SKM-1 (cell line): ENCODE data around the gene CNGA4.

Experiments
- DNase-seq: peaks from one replicate; lab custom pipeline; 2025; ENCODE audit not compliant: unreplicated experiment; lab: John Stamatoyannopoulos, UW

CNGA4 gene, protein sequence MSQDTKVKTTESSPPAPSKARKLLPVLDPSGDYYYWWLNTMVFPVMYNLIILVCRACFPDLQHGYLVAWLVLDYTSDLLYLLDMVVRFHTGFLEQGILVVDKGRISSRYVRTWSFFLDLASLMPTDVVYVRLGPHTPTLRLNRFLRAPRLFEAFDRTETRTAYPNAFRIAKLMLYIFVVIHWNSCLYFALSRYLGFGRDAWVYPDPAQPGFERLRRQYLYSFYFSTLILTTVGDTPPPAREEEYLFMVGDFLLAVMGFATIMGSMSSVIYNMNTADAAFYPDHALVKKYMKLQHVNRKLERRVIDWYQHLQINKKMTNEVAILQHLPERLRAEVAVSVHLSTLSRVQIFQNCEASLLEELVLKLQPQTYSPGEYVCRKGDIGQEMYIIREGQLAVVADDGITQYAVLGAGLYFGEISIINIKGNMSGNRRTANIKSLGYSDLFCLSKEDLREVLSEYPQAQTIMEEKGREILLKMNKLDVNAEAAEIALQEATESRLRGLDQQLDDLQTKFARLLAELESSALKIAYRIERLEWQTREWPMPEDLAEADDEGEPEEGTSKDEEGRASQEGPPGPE

GRCh38 chr11:6238902-6239301 lies at the start of gene CNGA4:
Gene CNGA4, plus strand, starts transcription at chr11:6239089. Its CDS starts 118 bp downstream, at chr11:6239207.
- no peak for DNase-seq

GRCh38 chr11:6191742-6192141 lies 47.1 kb upstream of the CNGA4 start:
- DNase-seq = peak; percentile 37

DNA sequence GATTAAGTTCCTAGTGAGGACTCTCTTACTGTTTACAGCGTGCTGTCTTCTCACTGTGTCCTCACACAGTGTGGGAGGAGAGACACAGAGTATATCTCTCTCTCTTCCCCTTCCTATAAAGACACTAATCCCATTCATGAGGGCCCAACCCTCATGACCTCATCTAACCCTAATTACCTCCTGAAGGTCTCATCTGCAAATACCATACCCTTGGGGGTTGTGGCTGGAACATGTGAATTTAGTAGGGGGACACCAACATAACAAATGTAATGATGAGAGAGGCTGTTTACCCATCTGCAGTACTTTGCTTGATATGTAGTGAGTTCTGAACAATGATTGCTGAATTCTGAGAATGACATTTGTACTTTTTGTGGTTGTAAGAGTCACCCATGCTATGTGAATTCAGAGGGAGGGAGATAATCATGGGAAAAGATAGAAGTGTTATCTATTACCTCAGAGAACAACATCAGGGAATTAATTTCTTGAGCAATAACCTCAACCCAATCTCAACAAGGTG lies 44.8 kb upstream of the CNGA4 start:
- no peak for DNase-seq

- no peak for DNase-seq
Observed at GRCh38 chr11:6196396-6196795, 42.5 kb upstream of the CNGA4 start.

DNA sequence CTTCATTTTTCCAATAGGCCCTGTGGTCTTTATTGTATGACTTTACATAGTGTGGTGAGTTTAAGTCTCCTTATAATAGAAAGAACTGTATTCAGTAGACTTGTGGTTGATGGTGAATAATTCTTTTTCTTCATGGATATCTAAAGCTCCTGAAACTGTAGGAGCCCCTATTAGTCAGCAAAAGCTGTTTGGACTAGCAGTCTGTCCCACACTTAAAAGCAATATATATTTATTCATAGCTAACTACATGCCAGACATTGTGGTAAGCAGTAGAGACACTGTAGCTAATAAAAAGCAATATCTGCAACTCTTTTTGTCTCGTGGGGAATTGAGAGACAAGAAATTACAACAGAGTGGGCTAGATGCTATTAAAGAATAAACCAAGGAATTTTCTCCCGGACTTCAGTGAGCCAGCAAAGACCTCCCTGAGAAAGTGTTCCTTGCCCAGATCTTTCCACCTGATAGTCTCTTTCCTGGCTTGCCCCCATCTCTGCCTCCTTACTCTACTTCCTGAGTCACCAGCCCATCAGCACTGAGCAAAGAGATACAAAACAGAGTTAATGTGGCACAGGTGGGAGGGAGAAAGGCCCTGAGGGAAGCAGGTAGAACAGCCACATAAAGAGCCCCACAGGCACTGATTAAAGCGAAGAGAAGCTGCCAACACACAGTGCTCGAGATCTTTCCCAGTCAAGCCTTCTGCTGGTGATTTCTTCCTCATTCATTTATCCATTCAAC lies 41.3 kb upstream of the CNGA4 start:
- DNase-seq = no peak

DNA sequence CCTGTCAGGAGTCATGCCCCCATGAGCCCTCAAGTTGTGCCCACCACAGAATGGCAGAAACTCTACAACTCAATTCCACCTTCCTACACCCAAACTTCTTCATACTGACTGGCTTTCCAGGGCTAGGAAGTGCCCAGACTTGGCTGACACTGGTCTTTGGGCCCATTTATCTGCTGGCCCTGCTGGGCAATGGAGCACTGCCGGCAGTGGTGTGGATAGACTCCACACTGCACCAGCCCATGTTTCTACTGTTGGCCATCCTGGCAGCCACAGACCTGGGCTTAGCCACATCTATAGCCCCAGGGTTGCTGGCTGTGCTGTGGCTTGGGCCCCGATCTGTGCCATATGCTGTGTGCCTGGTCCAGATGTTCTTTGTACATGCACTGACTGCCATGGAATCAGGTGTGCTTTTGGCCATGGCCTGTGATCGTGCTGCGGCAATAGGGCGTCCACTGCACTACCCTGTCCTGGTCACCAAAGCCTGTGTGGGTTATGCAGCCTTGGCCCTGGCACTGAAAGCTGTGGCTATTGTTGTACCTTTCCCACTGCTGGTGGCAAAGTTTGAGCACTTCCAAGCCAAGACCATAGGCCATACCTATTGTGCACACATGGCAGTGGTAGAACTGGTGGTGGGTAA lies 39.6 kb upstream of the CNGA4 start, which contains the start of gene OR52W1:
OR52W1 (plus strand) TSS at position 51 of the 637 bp plus-strand sequence; CDS start at position 51, 0 bp downstream.
- DNase-seq = no peak

DNA sequence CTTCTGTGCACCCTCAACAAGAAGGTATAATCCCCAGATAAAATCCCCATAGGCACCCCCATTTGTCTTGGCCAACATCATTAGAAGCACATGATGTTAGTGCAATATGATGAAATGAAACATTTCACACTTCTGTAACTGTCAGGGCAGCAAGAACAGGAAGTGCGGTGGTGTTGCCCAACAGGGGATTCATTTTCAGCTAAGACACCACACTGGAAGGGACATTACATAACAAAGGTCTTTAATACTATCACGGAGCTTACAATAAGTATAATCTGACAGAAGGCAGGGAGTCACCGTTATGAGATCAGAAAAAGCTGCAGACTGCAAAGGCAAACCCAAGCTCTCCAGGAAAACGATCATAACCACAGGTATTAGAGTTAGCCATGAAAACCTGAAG lies 37.9 kb upstream of the CNGA4 start:
- peak; percentile 96 for DNase-seq

- DNase-seq = no peak
Observed at GRCh38 chr11:6201481-6201880, 37.4 kb upstream of the CNGA4 start.

DNA sequence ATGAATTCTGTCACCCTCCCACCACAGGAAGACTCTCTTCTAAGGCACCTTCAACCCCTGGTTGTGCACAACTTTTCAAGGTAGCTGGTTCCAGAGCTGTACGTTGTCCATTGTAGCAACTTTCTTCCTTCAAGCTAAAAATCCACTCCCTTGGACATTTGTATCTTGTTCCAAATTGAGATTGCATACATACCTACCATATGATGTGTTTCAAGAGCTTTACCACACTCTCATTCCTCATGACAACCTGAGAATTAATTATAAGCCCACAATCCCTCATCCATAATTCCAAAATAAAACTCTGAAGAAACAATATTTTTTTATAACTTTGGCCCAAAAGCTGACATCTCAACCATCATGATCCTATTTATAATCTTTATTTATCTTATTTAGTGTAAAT lies 36.8 kb upstream of the CNGA4 start:
- DNase-seq = no peak

- DNase-seq = no peak
Observed at GRCh38 chr11:6203327-6203726, 35.6 kb upstream of the CNGA4 start.

- DNase-seq = peak; percentile 67
Observed at GRCh38 chr11:6204706-6205105, 34.2 kb upstream of the CNGA4 start.

- DNase-seq = no peak
Observed at GRCh38 chr11:6205366-6205765, 33.5 kb upstream of the CNGA4 start, which contains the start of gene C11orf42. Gene C11orf42, plus strand, starts transcription at chr11:6205557. Its CDS starts 59 bp downstream, at chr11:6205616.

DNA sequence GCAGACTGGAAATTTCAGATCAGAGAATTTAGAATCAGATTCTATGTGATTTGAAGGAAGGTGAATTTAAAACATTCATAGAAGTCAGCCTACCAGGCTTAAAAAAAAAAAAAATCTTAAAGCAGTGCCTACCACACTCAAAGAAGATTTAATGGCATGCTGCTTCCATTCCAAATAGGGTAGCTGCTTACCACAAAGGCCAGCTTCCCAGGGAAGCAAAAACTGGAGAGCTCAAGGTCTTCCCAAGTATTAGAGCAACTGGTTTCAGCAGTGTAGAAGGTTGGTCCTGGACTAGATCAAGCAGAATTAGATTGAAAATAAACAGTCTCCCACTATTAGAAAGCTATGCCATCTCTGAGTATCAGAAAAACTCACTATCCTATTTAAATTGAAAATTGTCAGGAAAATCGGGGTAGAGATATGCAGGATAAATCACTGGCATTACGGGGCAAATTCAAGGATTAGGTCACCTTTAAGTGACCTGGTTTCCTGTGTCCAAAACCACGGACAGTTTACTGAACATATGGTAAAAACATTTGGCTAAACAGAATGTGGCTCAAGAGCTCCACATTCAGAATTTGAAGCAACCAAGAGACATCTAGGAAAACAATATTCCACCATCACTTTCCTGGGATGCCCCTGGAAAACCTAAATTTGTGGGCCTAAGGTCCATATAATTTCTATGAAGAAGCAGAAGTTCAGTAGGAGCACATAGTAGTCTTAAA lies 32.3 kb upstream of the CNGA4 start:
- DNase-seq = no peak

DNA sequence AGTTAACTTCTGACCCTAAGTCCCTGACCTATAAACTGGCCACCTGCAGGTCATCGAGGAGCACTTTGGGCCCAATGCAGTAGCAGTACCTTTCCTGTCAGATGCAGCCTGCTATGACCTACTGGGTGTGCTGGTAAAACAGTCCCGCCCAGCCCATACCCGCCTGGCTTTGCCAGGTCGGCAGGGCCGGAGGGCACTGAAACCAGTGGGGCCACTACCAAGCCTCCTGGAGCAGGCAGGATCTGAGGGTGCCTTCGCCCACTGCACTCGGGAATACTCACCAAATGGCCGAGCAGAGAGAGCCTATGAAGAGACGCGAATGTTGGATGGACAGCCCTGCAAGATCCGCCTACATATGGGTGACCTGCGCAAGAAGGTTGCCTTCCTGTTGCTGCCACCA lies 29.1 kb upstream of the CNGA4 start:
- no peak for DNase-seq

GRCh38 chr11:6210274-6210955 lies 28.5 kb upstream of the CNGA4 start:
- DNase-seq = no peak

DNA sequence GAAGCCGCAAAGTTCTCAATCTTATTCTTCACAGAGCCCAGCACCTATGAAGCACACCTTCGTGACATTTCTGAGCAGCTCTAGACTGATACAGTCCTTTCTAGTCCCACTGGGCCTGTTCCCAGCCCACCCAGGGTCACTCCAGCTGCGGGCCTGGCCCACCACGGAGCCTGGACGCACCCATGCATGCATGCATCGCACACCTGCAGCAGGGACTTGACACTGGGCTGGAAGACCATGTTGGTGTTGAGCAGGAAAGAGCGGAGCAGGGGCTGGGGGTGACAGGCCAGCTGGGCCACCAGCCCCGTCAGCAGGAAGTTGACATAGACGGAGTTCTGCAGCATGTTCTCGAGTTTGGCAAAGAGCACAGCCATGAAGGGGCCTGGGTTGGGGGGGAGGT lies 24.4 kb upstream of the CNGA4 start:
- no peak for DNase-seq

DNA sequence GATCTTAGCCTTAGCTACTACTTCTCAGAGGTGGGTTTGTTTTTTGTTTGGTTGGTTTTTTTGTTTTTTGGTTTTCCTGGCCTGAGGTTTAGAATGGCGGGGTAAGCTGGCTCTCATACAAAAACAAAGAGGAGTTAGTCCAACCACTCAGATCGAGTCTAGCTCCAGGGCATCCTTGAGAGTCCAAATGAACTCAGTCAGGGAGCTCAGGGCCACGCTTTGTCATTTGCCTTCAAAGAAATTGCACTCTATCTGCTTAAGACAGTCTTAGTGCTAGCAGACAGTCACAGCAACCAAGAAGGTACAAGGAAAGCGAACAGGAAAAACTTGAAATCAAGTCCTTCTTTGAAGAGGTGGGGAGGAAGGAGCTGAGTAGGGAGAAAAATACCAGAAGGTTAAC lies 22.4 kb upstream of the CNGA4 start:
- DNase-seq = no peak

DNA sequence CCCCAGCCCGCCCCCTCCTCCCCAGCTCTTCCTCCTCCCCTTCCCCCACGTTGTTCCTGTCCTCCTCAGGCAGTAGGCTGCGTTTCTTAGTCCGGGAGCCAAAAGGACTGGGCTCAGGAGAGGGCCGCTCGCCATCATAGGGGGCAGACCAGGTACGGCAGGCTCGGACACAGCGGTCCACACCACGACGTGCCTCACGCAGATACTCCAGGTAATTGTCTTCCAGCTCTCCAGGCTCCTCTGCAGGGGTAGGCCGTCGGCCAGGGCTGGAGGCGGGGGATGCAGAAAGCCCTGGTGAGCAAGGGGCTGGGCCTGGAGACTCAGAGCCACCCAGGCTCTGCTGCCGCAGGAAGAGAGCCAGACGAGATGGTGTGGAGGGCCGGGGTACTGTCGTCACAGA lies 21.2 kb upstream of the CNGA4 start:
- no peak for DNase-seq

DNA sequence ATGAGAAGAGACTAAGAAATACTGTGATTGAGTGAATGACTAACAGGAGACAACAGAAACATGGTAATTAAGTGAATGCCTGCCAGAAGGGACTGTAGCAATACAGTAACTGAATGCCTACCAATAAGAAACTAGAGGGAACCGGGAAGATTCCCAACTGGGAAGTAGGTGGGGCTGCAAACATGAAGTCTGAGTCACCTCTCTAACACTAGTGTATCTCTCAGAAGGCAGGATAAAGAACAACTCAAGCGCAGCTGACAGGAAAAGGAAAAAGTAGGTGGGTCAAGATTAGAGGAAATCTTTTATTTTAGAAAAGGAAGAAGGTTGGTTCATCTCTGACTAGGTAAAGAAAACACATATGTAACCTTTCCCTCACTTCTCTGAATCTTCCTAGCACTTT lies 19.5 kb upstream of the CNGA4 start:
- DNase-seq = no peak

DNA sequence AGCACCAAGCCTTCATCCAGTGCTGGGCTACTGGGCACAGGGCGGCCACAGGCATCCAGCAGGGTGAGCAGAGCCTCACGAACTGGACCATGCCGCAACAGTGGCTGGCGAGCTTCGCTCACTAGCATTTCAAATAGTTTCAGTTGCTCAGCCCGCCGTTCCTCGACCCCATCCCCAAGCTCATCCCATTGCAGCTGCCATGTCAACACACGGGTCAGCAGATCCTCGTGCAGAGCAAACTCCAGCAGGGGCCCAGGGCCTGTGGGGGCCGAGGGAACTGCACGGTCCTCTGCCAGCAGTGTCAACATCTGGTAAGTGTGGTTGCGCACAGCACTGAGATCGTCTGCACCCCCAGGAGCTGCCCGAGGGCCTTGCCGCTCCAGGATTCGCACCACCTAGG lies 15.0 kb upstream of the CNGA4 start:
- no peak for DNase-seq
